ENCODE data around the gene NOP58.
"Not testable (repeated sequence)": the region's sequence is repeated elsewhere in the genome, so short reads cannot be mapped to it uniquely, and the experiment has no call there.

Gene NOP58

DNA sequence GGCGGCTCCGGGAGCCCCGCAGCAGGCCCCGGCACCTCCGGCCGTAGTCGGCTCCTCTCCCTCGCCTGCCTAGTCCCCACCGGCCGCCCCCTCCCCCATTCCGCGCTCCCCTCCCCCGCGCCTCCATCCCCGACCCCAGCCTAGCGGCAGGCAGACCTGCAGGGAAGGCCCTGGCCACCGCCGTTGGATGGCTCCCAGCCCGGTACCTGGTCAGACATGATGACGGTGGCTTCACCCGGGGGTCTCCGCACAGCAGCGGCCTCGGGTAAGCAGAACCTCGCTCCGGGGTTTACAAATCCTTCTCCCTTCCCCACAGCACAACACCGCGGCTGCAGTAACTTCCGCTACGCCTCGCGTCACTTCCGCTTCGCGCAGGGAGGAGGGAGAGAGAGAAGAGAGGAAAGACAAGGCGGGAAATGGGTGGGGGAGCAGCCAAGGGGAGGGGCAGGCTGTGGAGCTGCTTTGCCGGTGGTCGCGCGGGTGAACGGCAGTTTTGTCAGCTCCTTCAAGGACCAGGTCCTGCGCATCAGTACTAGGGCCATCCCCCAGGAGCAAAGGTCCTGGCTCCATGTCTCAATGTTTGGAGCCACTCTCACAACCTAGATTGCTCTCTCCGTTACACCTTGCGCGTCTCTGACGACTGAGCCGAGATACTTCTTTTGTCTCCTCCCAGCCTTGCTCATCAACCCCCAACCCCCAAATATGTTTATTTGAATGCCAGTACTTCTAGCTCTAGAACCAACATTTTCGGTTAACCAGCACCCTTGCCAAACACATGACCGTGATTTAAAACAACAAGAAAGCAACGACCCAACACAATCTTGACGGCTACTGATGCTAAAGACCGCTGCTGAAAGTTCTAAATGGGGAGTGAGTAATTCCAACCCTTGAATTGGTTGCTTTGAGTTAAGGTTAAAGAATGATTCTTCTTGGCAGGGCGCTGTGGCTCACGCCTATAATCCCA, 27.0 kb upstream of the NOP58 start, which contains the start of gene SUMO1:
TSS of gene SUMO1 (minus strand) at position 364 of the 964 bp plus-strand sequence. CDS start at position 218, 146 bp downstream.
- Histone ChIP-seq H2BK15ac (ENCODE audit: low read length) (no peak within 1 kb of the TSS), H3K36me3 (replicated peaks in 1 of 2; ENCODE audit: control insufficient read depth in 2 of 2, insufficient read depth in 2 of 2, low read length in 2 of 2) (peaks cover 0 to 13% of the 10 kb centered on the region in 2 donors), H3K4me3 (ENCODE audit: low read length in 2 of 2) (peak within 1 kb of the TSS; percentile 91 to 94), H2BK5ac (ENCODE audit: low read length) (peak within 1 kb of the TSS; percentile 91), H3K4ac (ENCODE audit: low read length) (no peak within 1 kb of the TSS), H2BK120ac (ENCODE audit: low read depth, low read length) (no peak within 1 kb of the TSS), H3K23ac (ENCODE audit: low read depth, low read length, poor library complexity) (peak within 1 kb of the TSS; percentile 57), H3K79me1 (ENCODE audit: low read depth, low read length) (peaks cover 2% of the 10 kb centered on the region), H3K4me2 (ENCODE audit: insufficient read depth, low read length, poor library complexity, severe bottlenecking) (peak within 1 kb of the TSS; percentile 59), H3K27me3 (ENCODE audit: control insufficient read depth in 3 of 3, insufficient read depth in 3 of 3, low read depth in 1 of 3, low read length in 3 of 3) (peaks cover 0 to 2% (median 0%) of the 10 kb centered on the region in 3 experiments), H3K9ac (ENCODE audit: low read depth, low read length, poor library complexity) (peak within 1 kb of the TSS; percentile 97), H2AK5ac (ENCODE audit: low read depth, low read length) (no peak within 1 kb of the TSS), H3K14ac (ENCODE audit: low read length) (peak within 1 kb of the TSS; percentile 1), H2BK12ac (ENCODE audit: low read length) (no peak within 1 kb of the TSS), H4K8ac (ENCODE audit: low read depth, low read length) (no peak within 1 kb of the TSS), H3K9me3 (replicated peaks in 1 of 2; ENCODE audit: control insufficient read depth in 2 of 2, insufficient read depth in 1 of 2, low read depth in 1 of 2, low read length in 2 of 2) (no peaks in the 10 kb centered on the region), H2AFZ (ENCODE audit: low read length) (peak within 1 kb of the TSS; percentile 97), H3K18ac (ENCODE audit: low read length) (peak within 1 kb of the TSS; percentile 98), H4K91ac (ENCODE audit: low read depth, low read length, poor library complexity) (no peak within 1 kb of the TSS), H3K27ac (replicated peaks; ENCODE audit: low read length) (peak within 1 kb of the TSS; percentile 88), H3K4me1 (ENCODE audit: control insufficient read depth in 2 of 2, insufficient read depth in 1 of 2, low read depth in 1 of 2, low read length in 2 of 2) (peaks cover 0 to 4% of the 10 kb centered on the region in 2 donors)
- WGBS, 2 donors (ENCODE audit: extremely low coverage in 2 of 2, insufficient read length in 2 of 2, insufficient replicate concordance in 1 of 2): no CpG with 5 or more reads among the region's 54 CpGs
- peak; percentile 90 for DNase-seq (ENCODE audit: low spot score)

DNA sequence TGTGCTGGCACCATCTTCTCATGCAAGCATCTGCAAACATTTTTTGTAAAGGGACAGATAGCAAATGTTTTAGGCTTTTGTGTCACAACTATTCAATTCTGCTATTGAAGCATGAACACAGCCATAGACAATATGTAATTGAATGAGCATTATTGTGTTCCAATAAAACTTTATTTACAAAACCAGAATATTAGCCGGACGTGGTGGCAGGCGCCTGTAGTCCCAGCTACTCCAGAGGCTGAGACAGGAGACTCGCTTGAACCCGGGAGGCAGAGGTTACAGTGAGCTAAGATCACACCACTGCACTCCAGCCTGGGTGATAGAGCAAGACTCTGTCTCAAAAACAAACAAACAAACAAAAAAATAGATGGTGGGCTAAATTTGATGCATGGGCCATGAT, 17.9 kb upstream of the NOP58 start:
- H3K9me3 ChIP-seq (replicated peaks in 1 of 2; ENCODE audit: control insufficient read depth in 2 of 2, insufficient read depth in 1 of 2, low read depth in 1 of 2, low read length in 2 of 2); H2BK15ac ChIP-seq (ENCODE audit: low read length); H3K79me1 ChIP-seq (ENCODE audit: low read depth, low read length); H3K9ac ChIP-seq (ENCODE audit: low read depth, low read length, poor library complexity); H3K14ac ChIP-seq (ENCODE audit: low read length); H3K4me1 ChIP-seq (ENCODE audit: control insufficient read depth in 2 of 2, insufficient read depth in 1 of 2, low read depth in 1 of 2, low read length in 2 of 2); H2BK120ac ChIP-seq (ENCODE audit: low read depth, low read length); H3K36me3 ChIP-seq (replicated peaks in 1 of 2; ENCODE audit: control insufficient read depth in 2 of 2, insufficient read depth in 2 of 2, low read length in 2 of 2); H2AK5ac ChIP-seq (ENCODE audit: low read depth, low read length); H3K4me3 ChIP-seq (ENCODE audit: low read length in 2 of 2); H2AFZ ChIP-seq (ENCODE audit: low read length); H3K4me2 ChIP-seq (ENCODE audit: insufficient read depth, low read length, poor library complexity, severe bottlenecking); H2BK12ac ChIP-seq (ENCODE audit: low read length); H3K18ac ChIP-seq (ENCODE audit: low read length); DNase-seq (ENCODE audit: low spot score); H3K23ac ChIP-seq (ENCODE audit: low read depth, low read length, poor library complexity); H3K27ac ChIP-seq (replicated peaks; ENCODE audit: low read length); H2BK5ac ChIP-seq (ENCODE audit: low read length); H3K27me3 ChIP-seq (ENCODE audit: control insufficient read depth in 3 of 3, insufficient read depth in 3 of 3, low read depth in 1 of 3, low read length in 3 of 3); H4K91ac ChIP-seq (ENCODE audit: low read depth, low read length, poor library complexity); H3K4ac ChIP-seq (ENCODE audit: low read length); H4K8ac ChIP-seq (ENCODE audit: low read depth, low read length): not testable (repeated sequence)
- WGBS, 2 donors (ENCODE audit: extremely low coverage in 2 of 2, insufficient read length in 2 of 2, insufficient replicate concordance in 1 of 2): no CpG with 5 or more reads among the region's 5 CpGs

DNA sequence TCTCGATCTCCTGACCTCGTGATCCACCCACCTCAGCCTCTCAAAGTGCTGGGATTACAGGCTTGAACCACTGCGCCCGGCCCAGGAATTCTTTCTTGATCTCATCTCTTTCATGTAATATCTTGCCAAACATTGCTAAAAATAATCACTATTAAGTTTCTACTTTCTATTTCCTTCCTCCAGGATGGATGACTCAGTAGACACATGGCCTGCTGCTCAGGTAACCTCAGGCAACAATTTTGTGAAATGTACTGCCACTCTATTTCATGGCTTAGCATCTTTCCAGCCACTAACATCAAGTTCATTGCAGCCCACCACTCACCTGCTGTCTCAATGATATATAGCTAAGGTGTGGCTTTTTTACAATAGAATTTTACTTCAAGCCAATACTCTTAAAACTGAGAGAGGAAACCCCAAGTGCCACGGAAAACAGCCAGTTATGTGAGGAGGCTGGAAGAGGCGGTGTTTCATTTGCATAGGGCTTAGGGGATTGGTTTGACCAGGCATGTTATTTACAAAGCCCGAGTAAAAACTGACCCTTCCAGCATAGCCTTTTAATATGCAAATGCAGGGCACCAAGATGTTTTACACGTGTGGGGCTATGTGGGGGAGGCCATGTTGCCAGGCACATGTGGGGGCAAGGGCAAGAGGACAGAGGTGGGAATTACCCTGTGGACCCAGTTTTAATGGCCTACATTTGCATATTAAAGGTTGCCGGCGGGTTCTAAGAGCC, 15.9 kb upstream of the NOP58 start:
- DNase-seq (ENCODE audit: low spot score): no peak
- Histone ChIP-seq H3K9me3 (replicated peaks in 1 of 2; ENCODE audit: control insufficient read depth in 2 of 2, insufficient read depth in 1 of 2, low read depth in 1 of 2, low read length in 2 of 2) (peaks cover 3 to 6% of the 10 kb centered on the region in 2 donors), H4K8ac (ENCODE audit: low read depth, low read length) (no peak overlapping the region), H3K4ac (ENCODE audit: low read length) (no peak overlapping the region), H2BK5ac (ENCODE audit: low read length) (no peak overlapping the region), H2BK12ac (ENCODE audit: low read length) (no peak overlapping the region), H2AK5ac (ENCODE audit: low read depth, low read length) (no peak overlapping the region), H3K4me2 (ENCODE audit: insufficient read depth, low read length, poor library complexity, severe bottlenecking) (no peak overlapping the region), H3K36me3 (replicated peaks in 1 of 2; ENCODE audit: control insufficient read depth in 2 of 2, insufficient read depth in 2 of 2, low read length in 2 of 2) (no peaks in the 10 kb centered on the region), H3K9ac (ENCODE audit: low read depth, low read length, poor library complexity) (no peak overlapping the region), H3K27me3 (ENCODE audit: control insufficient read depth in 3 of 3, insufficient read depth in 3 of 3, low read depth in 1 of 3, low read length in 3 of 3) (no peaks in the 10 kb centered on the region), H2BK120ac (ENCODE audit: low read depth, low read length) (no peak overlapping the region), H2AFZ (ENCODE audit: low read length) (peak overlapping the region; percentile 72), H3K79me1 (ENCODE audit: low read depth, low read length) (no peaks in the 10 kb centered on the region), H3K23ac (ENCODE audit: low read depth, low read length, poor library complexity) (no peak overlapping the region), H3K27ac (replicated peaks; ENCODE audit: low read length) (no peak overlapping the region), H2BK15ac (ENCODE audit: low read length) (no peak overlapping the region), H4K91ac (ENCODE audit: low read depth, low read length, poor library complexity) (no peak overlapping the region), H3K14ac (ENCODE audit: low read length) (no peak overlapping the region), H3K4me1 (ENCODE audit: control insufficient read depth in 2 of 2, insufficient read depth in 1 of 2, low read depth in 1 of 2, low read length in 2 of 2) (peaks cover 0 to 5% of the 10 kb centered on the region in 2 donors), H3K4me3 (ENCODE audit: low read length in 2 of 2) (no peak overlapping the region), H3K18ac (ENCODE audit: low read length) (no peak overlapping the region)
- no CpG with 5 or more reads among the region's 10 CpGs for WGBS, 2 donors (ENCODE audit: extremely low coverage in 2 of 2, insufficient read length in 2 of 2, insufficient replicate concordance in 1 of 2)

DNA sequence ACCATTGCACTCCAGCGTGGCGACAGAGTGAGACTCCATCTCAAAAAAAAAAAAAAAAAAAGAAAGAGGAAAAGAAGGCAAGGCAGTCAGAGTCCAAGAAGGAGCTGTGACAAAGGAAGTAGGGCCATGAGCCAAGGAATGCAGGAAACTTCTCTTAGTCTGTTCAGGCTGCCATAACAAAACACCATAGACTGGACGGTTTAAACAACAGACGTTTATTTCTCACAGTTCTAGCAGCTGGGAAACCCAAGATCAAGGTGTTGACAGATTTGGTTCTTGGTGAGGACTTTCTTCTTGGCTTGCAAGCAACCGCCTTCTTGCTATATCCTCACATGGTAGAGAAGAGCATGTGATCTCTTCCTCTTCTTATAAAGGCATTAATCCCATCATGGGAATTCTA, 14.1 kb upstream of the NOP58 start:
- H2AFZ ChIP-seq (ENCODE audit: low read length): no peak overlapping the region
- no peak overlapping the region for H2BK15ac ChIP-seq (ENCODE audit: low read length)
- no peaks in the 10 kb centered on the region for H3K36me3 ChIP-seq (replicated peaks in 1 of 2; ENCODE audit: control insufficient read depth in 2 of 2, insufficient read depth in 2 of 2, low read length in 2 of 2)
- H3K4me1 ChIP-seq (ENCODE audit: control insufficient read depth in 2 of 2, insufficient read depth in 1 of 2, low read depth in 1 of 2, low read length in 2 of 2): peaks cover 0 to 5% of the 10 kb centered on the region in 2 donors
- H3K4me2 ChIP-seq (ENCODE audit: insufficient read depth, low read length, poor library complexity, severe bottlenecking): no peak overlapping the region
- H2BK12ac ChIP-seq (ENCODE audit: low read length): no peak overlapping the region
- no peaks in the 10 kb centered on the region for H3K79me1 ChIP-seq (ENCODE audit: low read depth, low read length)
- no CpG with 5 or more reads among the region's 5 CpGs for WGBS, 2 donors (ENCODE audit: extremely low coverage in 2 of 2, insufficient read length in 2 of 2, insufficient replicate concordance in 1 of 2)
- H2BK5ac ChIP-seq (ENCODE audit: low read length): no peak overlapping the region
- H3K9ac ChIP-seq (ENCODE audit: low read depth, low read length, poor library complexity): no peak overlapping the region
- H3K18ac ChIP-seq (ENCODE audit: low read length): no peak overlapping the region
- H3K27me3 ChIP-seq (ENCODE audit: control insufficient read depth in 3 of 3, insufficient read depth in 3 of 3, low read depth in 1 of 3, low read length in 3 of 3): no peaks in the 10 kb centered on the region
- no peak overlapping the region for H4K8ac ChIP-seq (ENCODE audit: low read depth, low read length)
- no peak overlapping the region for H3K27ac ChIP-seq (replicated peaks; ENCODE audit: low read length)
- no peak overlapping the region for H3K14ac ChIP-seq (ENCODE audit: low read length)
- H3K23ac ChIP-seq (ENCODE audit: low read depth, low read length, poor library complexity): no peak overlapping the region
- no peak for DNase-seq (ENCODE audit: low spot score)
- H3K4ac ChIP-seq (ENCODE audit: low read length): no peak overlapping the region
- peaks cover 3 to 6% of the 10 kb centered on the region in 2 donors for H3K9me3 ChIP-seq (replicated peaks in 1 of 2; ENCODE audit: control insufficient read depth in 2 of 2, insufficient read depth in 1 of 2, low read depth in 1 of 2, low read length in 2 of 2)
- H3K4me3 ChIP-seq (ENCODE audit: low read length in 2 of 2): no peak overlapping the region
- no peak overlapping the region for H2AK5ac ChIP-seq (ENCODE audit: low read depth, low read length)
- no peak overlapping the region for H4K91ac ChIP-seq (ENCODE audit: low read depth, low read length, poor library complexity)
- no peak overlapping the region for H2BK120ac ChIP-seq (ENCODE audit: low read depth, low read length)

Data from neuronal stem cell (in vitro differentiated cells).